Stimulated activated memory B cell treated with anti-CD40 and anti-IgM and Interleukin-4, amounts not matched to agents 10 μg/mL and 1 μg/mL and 100 μg/mL, for 72 hours (primary cell): ENCODE results near the gene FAM89B.

Experiments used
- ATAC-seq: fragments of 150-1000 bp; cut with Tn5 transposase; 2 replicates; pipeline ENCODE4 v1.10.0; 2021
- H3K27ac Mint-ChIP-seq: one replicate; pipeline ENCODE4 v1.8.0; 2022; ENCODE audit warnings: mild to moderate bottlenecking, mixed read lengths
- H3K27me3 Mint-ChIP-seq: one replicate; pipeline ENCODE4 v1.8.0; 2022; ENCODE audit warnings: mixed read lengths
- H3K36me3 Mint-ChIP-seq: one replicate; pipeline ENCODE4 v1.8.0; 2022; ENCODE audit warnings: mixed read lengths
- H3K4me1 Mint-ChIP-seq: one replicate; pipeline ENCODE4 v1.8.0; 2022; ENCODE audit warnings: mixed read lengths
- H3K4me3 Mint-ChIP-seq: one replicate; pipeline ENCODE4 v1.8.0; 2022; ENCODE audit warnings: mild to moderate bottlenecking, moderate library complexity, mixed read lengths
- H3K9me3 Mint-ChIP-seq: one replicate; pipeline ENCODE4 v1.8.0; 2022; ENCODE audit warnings: mixed read lengths

The FAM89B gene

DNA sequence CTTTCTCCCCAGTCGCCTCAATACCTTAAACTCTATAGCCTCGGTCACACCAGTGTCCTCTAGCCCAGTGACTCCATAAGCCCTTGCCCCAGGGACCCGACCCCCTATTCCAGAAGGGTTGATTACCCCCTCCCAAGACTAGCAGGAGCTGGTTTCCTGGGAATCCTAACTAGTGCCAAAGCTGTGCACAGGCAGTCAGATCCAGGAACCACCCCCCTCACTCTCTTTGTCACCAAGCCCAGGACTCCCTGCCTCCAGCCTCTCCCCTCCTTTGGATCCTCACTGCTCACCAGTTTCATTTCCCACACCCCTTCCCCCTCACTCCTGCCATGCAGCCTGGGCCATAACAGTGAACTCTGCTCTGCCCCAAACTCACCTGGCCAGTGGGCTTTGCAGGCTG lies 23.9 kb upstream of the FAM89B start:
- peak overlapping the region; percentile 64 for H3K27ac Mint-ChIP-seq
- ATAC-seq, result no peak
- H3K9me3 Mint-ChIP-seq, result no peaks in the 10 kb centered on the region
- no peaks in the 10 kb centered on the region for H3K27me3 Mint-ChIP-seq
- no peaks in the 10 kb centered on the region for H3K36me3 Mint-ChIP-seq
- peak overlapping the region; percentile 25 for H3K4me3 Mint-ChIP-seq
- peaks cover 72% of the 10 kb centered on the region for H3K4me1 Mint-ChIP-seq

- no peak for ATAC-seq
- Mint-ChIP-seq H3K36me3 (no peaks in the 10 kb centered on the region), H3K4me1 (peaks cover 69% of the 10 kb centered on the region)
These were observed 23.2 kb upstream of the FAM89B start for GRCh38 chr11:65549096-65549495.

GRCh38 chr11:65551572-65552387 lies 20.6 kb upstream of the FAM89B start:
- Mint-ChIP-seq H3K27me3 (no peaks in the 10 kb centered on the region), H3K9me3 (no peaks in the 10 kb centered on the region), H3K4me1 (peaks cover 67% of the 10 kb centered on the region), H3K27ac (peak overlapping the region; percentile 77), H3K36me3 (no peaks in the 10 kb centered on the region), H3K4me3 (peak overlapping the region; percentile 29)
- ATAC-seq, result peak; percentile 83

More at GRCh38 chr11:65549096-65549495, 23.2 kb upstream of the FAM89B start:
- Mint-ChIP-seq H3K4me3 (no peak overlapping the region), H3K9me3 (no peaks in the 10 kb centered on the region), H3K27me3 (no peaks in the 10 kb centered on the region), H3K27ac (peak overlapping the region; percentile 12)

DNA sequence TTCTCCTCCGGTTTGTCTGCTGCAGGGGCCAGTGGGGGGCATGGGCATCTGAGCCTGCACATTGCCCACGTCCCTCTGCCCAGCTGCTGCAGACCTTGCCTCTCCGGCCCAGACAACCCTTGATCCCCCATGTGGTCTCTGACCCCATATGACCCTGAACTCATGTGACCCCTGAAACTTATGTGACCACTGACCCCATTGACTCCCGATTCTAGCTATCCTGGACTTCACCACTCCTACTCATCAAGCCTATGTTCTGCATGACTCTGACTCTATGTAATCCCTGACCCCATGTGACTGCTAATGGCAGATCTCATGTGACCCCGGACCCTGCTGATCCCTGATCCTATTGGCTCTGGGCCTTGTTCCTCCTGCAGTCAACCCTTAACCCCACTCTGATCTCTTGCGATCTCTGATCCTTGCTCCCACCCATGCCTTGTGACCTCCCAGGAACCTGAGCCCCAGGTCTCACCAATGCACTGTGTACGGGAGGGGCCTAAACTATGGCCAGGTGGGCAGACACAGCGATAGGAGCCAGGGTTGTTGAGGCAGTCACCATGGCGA lies 19.9 kb upstream of the FAM89B start:
- no peaks in the 10 kb centered on the region for H3K36me3 Mint-ChIP-seq
- H3K4me3 Mint-ChIP-seq, result no peak overlapping the region
- H3K27ac Mint-ChIP-seq, result peak overlapping the region; percentile 77
- no peaks in the 10 kb centered on the region for H3K9me3 Mint-ChIP-seq
- H3K27me3 Mint-ChIP-seq, result no peaks in the 10 kb centered on the region
- peaks cover 70% of the 10 kb centered on the region for H3K4me1 Mint-ChIP-seq
- no peak for ATAC-seq

GRCh38 chr11:65553301-65554001 lies 18.9 kb upstream of the FAM89B start:
- Mint-ChIP-seq H3K4me3 (no peak overlapping the region), H3K27ac (no peak overlapping the region)

GRCh38 chr11:65554057-65554818 lies 18.1 kb upstream of the FAM89B start:
- Mint-ChIP-seq H3K4me1 (peaks cover 60% of the 10 kb centered on the region), H3K4me3 (no peak overlapping the region), H3K9me3 (no peaks in the 10 kb centered on the region), H3K27ac (peak overlapping the region; percentile 61), H3K36me3 (no peaks in the 10 kb centered on the region), H3K27me3 (no peaks in the 10 kb centered on the region)
- no peak for ATAC-seq

More at GRCh38 chr11:65553301-65554001, 18.9 kb upstream of the FAM89B start:
- ATAC-seq, result peak; percentile 3
- H3K27me3 Mint-ChIP-seq, result no peaks in the 10 kb centered on the region
- H3K4me1 Mint-ChIP-seq, result peaks cover 62% of the 10 kb centered on the region
- no peaks in the 10 kb centered on the region for H3K36me3 Mint-ChIP-seq
- no peaks in the 10 kb centered on the region for H3K9me3 Mint-ChIP-seq

DNA sequence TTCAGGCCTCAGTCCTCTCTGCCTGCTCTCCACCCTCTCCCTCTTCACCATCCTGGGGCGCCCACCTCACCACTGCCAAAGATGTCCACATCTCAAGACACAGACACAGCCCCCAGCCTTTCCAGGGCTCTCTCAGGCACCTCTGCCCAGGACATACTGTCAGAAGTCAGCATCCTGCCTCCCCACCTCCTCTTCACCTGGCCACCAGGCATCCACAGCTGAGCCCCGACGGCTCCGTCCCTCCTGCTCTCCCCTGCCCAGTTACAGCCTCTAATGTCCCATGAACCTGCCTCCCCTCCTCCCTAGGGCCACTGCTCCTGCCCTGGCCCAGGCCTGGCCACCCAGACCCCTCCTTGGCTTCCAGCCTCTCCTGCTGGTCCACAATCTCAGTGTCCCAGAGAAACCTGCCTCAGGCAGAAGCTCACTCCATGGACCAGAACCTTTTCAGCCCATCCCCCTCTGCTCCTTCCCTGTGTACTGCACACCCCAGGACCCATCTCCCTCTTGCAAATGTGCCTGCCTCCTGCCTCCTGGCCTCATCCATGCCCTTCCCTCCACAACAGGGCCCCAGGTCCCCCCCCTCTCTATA lies 17.4 kb upstream of the FAM89B start:
- H3K27me3 Mint-ChIP-seq, result no peaks in the 10 kb centered on the region
- no peaks in the 10 kb centered on the region for H3K36me3 Mint-ChIP-seq
- no peak overlapping the region for H3K4me3 Mint-ChIP-seq
- no peaks in the 10 kb centered on the region for H3K9me3 Mint-ChIP-seq
- H3K4me1 Mint-ChIP-seq, result peaks cover 64% of the 10 kb centered on the region
- ATAC-seq, result no peak
- peak overlapping the region; percentile 61 for H3K27ac Mint-ChIP-seq

GRCh38 chr11:65555693-65556231 lies 16.6 kb upstream of the FAM89B start:
- Mint-ChIP-seq H3K27ac (peak overlapping the region; percentile 61), H3K4me3 (no peak overlapping the region), H3K9me3 (no peaks in the 10 kb centered on the region), H3K4me1 (peaks cover 72% of the 10 kb centered on the region), H3K27me3 (no peaks in the 10 kb centered on the region), H3K36me3 (no peaks in the 10 kb centered on the region)
- no peak for ATAC-seq

DNA sequence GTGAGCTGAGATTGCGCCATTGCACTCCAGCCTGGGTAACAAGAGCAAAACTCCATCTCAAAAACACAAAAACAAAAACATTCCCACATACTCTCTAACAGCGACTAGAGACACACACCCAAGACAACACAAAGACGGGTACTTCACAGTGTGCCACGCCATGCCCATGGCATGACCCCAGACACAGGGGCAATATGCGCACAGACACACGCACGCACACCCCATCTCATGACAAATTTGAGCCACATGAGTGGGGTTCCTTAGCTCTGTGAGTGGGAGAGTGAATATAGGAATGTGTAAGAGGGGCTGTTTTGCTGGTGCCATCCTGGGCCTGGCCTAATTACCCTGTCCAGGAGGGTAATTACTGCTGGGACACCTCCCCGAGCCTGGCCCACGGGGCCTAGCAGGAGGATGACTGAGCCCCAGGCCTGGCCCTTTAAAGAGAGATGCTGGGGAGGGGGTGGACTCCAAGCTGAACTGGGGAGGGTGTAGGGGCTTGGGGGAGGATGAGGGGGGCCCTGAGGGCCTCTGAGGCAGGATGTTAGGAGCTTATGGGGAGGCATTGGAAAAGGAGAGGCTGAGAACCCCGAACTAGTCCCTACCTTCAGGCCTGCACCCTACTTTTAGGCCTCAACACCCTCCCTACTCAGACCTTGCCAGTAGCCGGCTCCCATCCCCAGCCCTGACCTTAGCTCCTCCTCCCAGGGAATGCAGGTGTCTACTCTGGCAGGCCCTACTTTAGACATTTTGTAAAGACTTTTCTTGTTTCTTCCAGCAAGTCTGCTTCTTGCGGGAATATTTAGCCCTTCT lies 15.7 kb upstream of the FAM89B start:
- ATAC-seq, result no peak
- no peaks in the 10 kb centered on the region for H3K9me3 Mint-ChIP-seq

DNA sequence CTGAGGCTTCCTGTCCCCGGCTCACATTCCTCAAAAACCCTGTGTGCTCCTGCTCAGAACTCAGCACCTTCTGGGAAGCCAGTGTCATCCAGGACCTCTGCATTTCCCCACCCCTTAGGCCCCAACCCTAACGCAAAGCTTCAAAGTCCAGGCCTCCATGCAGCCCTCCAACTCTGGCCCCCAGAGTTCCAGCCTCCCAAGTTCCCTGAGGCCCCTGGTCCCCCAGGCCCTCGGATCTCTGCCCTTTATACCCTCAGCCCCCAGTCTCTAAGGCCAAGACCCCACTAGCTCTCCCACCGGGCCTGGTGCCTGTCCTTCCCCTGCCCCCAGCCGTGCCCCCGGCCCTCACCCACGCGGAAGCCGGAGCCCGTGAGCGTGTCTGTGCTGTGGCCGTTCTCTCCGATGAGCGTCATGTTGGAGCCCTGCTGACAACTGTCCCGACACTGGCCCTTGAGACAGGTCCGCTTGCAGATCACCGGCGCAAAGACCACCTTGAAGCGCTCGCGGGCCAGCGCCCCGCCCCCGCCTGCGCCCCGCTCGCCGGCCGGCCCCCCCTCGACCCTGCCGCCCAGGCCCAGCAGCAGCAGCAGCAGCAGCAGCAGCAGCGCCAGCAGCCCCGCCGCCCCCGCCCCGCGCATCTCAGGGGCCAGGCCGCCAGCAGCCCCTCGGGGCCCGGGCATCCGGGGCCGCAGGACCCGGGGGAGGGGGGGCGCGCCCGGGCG lies 14.9 kb upstream of the FAM89B start:
- Mint-ChIP-seq H3K27ac (peak overlapping the region; percentile 71), H3K27me3 (no peaks in the 10 kb centered on the region), H3K36me3 (no peaks in the 10 kb centered on the region), H3K4me1 (peaks cover 66% of the 10 kb centered on the region), H3K9me3 (no peaks in the 10 kb centered on the region), H3K4me3 (peak overlapping the region; percentile 56)
- peak; percentile 6 for ATAC-seq

More for the DNA sequence above, 15.7 kb upstream of the FAM89B start:
- Mint-ChIP-seq H3K27ac (peak overlapping the region; percentile 71), H3K27me3 (no peaks in the 10 kb centered on the region), H3K4me3 (peak overlapping the region; percentile 56), H3K4me1 (peaks cover 68% of the 10 kb centered on the region), H3K36me3 (no peaks in the 10 kb centered on the region)

DNA sequence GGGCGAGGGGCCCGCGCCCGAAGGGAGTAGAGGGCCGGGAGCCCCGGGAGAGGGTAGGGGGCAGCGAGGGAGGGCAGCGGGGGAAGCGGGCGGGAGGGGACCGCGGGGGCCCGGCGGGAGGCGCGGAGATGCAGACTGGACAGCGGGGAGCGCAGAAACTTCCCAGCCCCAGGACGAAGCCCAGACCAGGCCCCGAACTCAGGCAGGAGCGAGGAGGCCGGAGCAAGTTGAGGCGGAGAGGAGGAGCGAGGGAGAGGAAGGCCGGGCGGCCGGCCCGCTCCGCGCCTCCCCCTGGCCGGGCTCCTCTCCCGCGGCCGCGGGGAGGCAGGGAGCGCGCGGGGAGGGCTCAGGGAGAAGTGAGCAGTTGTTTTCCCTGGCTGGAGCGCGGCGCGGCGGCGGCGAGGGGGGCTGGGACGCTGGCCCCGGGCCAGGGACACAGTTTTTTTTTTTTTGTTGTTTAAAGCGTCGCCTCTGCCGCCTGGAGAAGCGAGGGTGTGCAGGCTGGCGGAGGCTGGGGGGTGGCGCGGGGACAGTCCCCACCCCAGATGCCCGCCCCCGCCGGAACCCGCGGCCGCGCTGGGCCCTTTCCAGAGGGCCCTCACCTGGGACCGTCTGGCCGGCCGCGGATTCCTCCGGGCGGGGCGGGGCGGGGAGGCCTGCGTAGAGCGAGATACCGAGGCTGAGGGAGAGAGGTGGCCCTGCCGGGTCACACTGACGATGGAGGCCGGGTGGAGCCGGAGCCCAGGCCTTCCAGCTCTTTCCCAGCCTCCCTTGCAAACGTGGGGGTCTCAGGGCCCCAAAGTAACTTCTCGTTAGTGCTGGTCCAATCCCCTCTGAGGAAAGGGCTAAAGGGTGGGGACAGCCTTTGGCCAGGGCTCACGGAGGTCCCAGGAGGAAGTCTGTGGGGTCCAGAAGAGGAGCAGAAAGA lies 14.1 kb upstream of the FAM89B start, which contains the start of gene LTBP3:
Gene LTBP3, minus strand, starts transcription at position 358 of the 928 bp plus-strand sequence. CDS start 400 bp downstream, outside the sequence.
- Mint-ChIP-seq H3K27ac (peak within 1 kb of the TSS; percentile 71), H3K4me1 (peaks cover 61% of the 10 kb centered on the region)

GRCh38 chr11:65558930-65559509 lies 13.3 kb upstream of the FAM89B start:
- Mint-ChIP-seq H3K27ac (peak overlapping the region; percentile 71), H3K36me3 (no peaks in the 10 kb centered on the region), H3K4me1 (peaks cover 61% of the 10 kb centered on the region), H3K27me3 (no peaks in the 10 kb centered on the region), H3K4me3 (peak overlapping the region; percentile 79), H3K9me3 (no peaks in the 10 kb centered on the region)
- ATAC-seq, result no peak

More for the DNA sequence above, 14.1 kb upstream of the FAM89B start, which contains the start of gene LTBP3:
- peak; percentile 64 for ATAC-seq
- Mint-ChIP-seq H3K9me3 (no peaks in the 10 kb centered on the region), H3K4me3 (peak within 1 kb of the TSS; percentile 79), H3K36me3 (no peaks in the 10 kb centered on the region), H3K27me3 (no peaks in the 10 kb centered on the region)
